ENCODE measurements around the gene FGF14. TPM values are rescaled to one million over a fixed set of nuclear protein-coding genes. Genes with fewer than 3 reads are reported as not detected.

Gene FGF14
- total and polyA plus RNA-seq, 2 donors from 2014 or later: 0.47 to 3.3 TPM

DNA sequence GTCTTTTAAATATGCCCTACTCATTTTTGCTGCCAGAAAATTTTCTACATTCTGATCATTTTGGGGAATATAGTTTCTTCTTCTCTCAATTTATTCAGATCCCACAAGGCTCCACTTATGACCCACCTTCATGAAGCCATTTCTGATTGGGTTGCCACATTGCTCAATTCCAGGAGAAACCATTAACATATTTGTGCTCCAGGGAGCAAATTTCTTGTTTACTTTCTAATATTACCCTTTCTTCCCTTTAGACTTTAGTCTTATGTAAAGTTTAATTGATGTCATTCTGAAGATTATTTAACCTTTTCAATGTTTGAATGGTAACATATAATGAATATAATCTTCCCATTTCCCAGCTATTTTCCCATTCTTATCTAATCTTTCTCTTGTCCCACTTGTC is 617.5 kb downstream of the FGF14 start:
- Histone ChIP-seq H3K36me3 (ENCODE audit: control insufficient read depth in 2 of 3, insufficient read depth in 3 of 3, low read length in 3 of 3) (no peaks in the 10 kb centered on the region), H3K9me3 (ENCODE audit: control insufficient read depth in 2 of 3, insufficient read depth in 1 of 3, low read length in 3 of 3) (no peaks in the 10 kb centered on the region), H3K4me3 (ENCODE audit: low read length in 3 of 3) (no peak overlapping the region), H3K4me1 (ENCODE audit: control insufficient read depth in 2 of 3, insufficient read depth in 2 of 3, low read depth in 1 of 3, low read length in 3 of 3) (no peaks in the 10 kb centered on the region), H3K27ac (ENCODE audit: low read depth in 2 of 2, low read length in 2 of 2) (no peak overlapping the region), H3K9ac (ENCODE audit: low read length in 3 of 3) (no peak overlapping the region), H3K27me3 (ENCODE audit: control insufficient read depth, insufficient read depth, low read length) (no peaks in the 10 kb centered on the region)
- FAIRE-seq: no peak
- intact Hi-C loops (cut with DNase I): no loop called here
- TF ChIP-seq, protein P1, sequence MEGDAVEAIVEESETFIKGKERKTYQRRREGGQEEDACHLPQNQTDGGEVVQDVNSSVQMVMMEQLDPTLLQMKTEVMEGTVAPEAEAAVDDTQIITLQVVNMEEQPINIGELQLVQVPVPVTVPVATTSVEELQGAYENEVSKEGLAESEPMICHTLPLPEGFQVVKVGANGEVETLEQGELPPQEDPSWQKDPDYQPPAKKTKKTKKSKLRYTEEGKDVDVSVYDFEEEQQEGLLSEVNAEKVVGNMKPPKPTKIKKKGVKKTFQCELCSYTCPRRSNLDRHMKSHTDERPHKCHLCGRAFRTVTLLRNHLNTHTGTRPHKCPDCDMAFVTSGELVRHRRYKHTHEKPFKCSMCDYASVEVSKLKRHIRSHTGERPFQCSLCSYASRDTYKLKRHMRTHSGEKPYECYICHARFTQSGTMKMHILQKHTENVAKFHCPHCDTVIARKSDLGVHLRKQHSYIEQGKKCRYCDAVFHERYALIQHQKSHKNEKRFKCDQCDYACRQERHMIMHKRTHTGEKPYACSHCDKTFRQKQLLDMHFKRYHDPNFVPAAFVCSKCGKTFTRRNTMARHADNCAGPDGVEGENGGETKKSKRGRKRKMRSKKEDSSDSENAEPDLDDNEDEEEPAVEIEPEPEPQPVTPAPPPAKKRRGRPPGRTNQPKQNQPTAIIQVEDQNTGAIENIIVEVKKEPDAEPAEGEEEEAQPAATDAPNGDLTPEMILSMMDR (IDR thresholded peaks at IDR 0.05; ENCODE audit: borderline replicate concordance, extremely low read depth, insufficient read depth): no peak
- DNase-seq: no peak

DNA sequence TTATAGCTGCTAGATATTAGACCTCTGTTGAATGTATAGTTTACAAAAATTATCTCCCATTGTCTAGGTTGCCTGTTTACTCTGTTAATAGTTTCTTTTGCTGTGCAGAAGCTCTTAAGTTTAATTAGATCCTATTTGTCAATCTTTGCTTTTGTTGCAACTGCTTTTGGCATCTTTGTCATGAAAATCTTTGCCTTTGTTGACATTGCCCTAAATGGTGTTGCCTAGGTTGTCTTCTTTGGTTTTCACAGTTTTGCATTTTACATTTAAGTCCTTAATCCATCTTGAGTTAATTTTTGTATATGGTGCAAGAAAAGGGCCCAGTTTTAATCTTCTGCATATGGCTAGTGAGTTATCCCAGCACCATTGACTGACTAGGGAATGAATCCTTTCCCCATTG is 618.3 kb downstream of the FGF14 start:
- no peaks in the 10 kb centered on the region for H3K27me3 ChIP-seq (ENCODE audit: control insufficient read depth, insufficient read depth, low read length)
- no peak for DNase-seq
- H3K4me1 ChIP-seq (ENCODE audit: control insufficient read depth in 2 of 3, insufficient read depth in 2 of 3, low read depth in 1 of 3, low read length in 3 of 3): no peaks in the 10 kb centered on the region
- intact Hi-C loops (cut with DNase I): no loop called here
- no peak overlapping the region for H3K4me3 ChIP-seq (ENCODE audit: low read length in 3 of 3)
- no peak overlapping the region for H3K27ac ChIP-seq (ENCODE audit: low read depth in 2 of 2, low read length in 2 of 2)
- no peaks in the 10 kb centered on the region for H3K9me3 ChIP-seq (ENCODE audit: control insufficient read depth in 2 of 3, insufficient read depth in 1 of 3, low read length in 3 of 3)
- H3K9ac ChIP-seq (ENCODE audit: low read length in 3 of 3): no peak overlapping the region
- H3K36me3 ChIP-seq (ENCODE audit: control insufficient read depth in 2 of 3, insufficient read depth in 3 of 3, low read length in 3 of 3): no peaks in the 10 kb centered on the region
- FAIRE-seq: no peak
- TF ChIP-seq, protein P1 (IDR thresholded peaks at IDR 0.05; ENCODE audit: borderline replicate concordance, extremely low read depth, insufficient read depth): no peak

DNA sequence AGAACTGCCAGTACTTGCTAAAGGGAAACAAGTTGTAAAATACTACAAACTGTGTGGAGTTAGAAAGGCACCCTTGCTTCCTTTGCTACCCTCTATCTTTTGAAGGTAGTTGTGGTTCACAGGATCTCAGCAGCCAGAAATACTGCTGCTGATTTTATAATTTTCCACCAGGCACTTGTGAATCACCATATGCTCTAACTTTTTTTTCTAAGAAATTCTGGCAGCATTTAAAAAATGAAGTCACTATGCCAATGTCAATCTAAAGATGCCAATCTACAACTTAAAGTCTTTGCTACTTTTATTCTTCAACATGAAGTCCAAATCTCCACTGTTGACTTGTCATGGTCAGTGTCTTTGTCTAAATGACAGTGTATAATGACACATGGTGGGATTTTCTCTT is 621.6 kb downstream of the FGF14 start:
- no peaks in the 10 kb centered on the region for H3K9me3 ChIP-seq (ENCODE audit: control insufficient read depth in 2 of 3, insufficient read depth in 1 of 3, low read length in 3 of 3)
- H3K4me3 ChIP-seq (ENCODE audit: low read length in 3 of 3): no peak overlapping the region
- intact Hi-C loops (cut with DNase I): no loop called here
- DNase-seq (no peak), FAIRE-seq (no peak)
- no peaks in the 10 kb centered on the region for H3K4me1 ChIP-seq (ENCODE audit: control insufficient read depth in 2 of 3, insufficient read depth in 2 of 3, low read depth in 1 of 3, low read length in 3 of 3)
- H3K9ac ChIP-seq (ENCODE audit: low read length in 3 of 3): no peak overlapping the region
- H3K36me3 ChIP-seq (ENCODE audit: control insufficient read depth in 2 of 3, insufficient read depth in 3 of 3, low read length in 3 of 3): no peaks in the 10 kb centered on the region
- no peaks in the 10 kb centered on the region for H3K27me3 ChIP-seq (ENCODE audit: control insufficient read depth, insufficient read depth, low read length)
- TF ChIP-seq, protein P1 (IDR thresholded peaks at IDR 0.05; ENCODE audit: borderline replicate concordance, extremely low read depth, insufficient read depth): no peak
- H3K27ac ChIP-seq (ENCODE audit: low read depth in 2 of 2, low read length in 2 of 2): no peak overlapping the region

DNA sequence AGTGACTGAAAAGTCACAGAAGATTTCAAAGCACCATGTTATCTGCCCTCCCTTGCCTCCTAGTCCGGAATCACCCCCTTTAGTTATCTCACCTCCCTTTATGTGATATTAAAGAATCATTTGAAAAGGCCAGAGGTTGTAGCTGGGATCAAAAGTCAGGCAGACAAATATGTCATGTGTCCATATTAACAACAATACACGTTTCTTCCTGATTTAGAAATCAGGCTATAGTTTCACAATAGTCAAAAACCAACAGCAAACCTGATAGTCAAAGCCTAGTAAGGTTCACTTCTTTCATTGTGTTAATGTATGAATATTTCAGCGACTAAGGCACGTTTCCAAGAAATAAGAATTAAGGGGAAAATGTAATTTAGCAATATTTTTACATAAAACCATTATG is 622.7 kb downstream of the FGF14 start:
- H3K4me3 ChIP-seq (ENCODE audit: low read length in 3 of 3): no peak overlapping the region
- TF ChIP-seq, protein P1 (IDR thresholded peaks at IDR 0.05; ENCODE audit: borderline replicate concordance, extremely low read depth, insufficient read depth): no peak
- intact Hi-C loops (cut with DNase I): no loop called here
- no peaks in the 10 kb centered on the region for H3K9me3 ChIP-seq (ENCODE audit: control insufficient read depth in 2 of 3, insufficient read depth in 1 of 3, low read length in 3 of 3)
- no peaks in the 10 kb centered on the region for H3K36me3 ChIP-seq (ENCODE audit: control insufficient read depth in 2 of 3, insufficient read depth in 3 of 3, low read length in 3 of 3)
- FAIRE-seq (no peak), DNase-seq (no peak)
- no peak overlapping the region for H3K27ac ChIP-seq (ENCODE audit: low read depth in 2 of 2, low read length in 2 of 2)
- no peak overlapping the region for H3K9ac ChIP-seq (ENCODE audit: low read length in 3 of 3)
- H3K4me1 ChIP-seq (ENCODE audit: control insufficient read depth in 2 of 3, insufficient read depth in 2 of 3, low read depth in 1 of 3, low read length in 3 of 3): no peaks in the 10 kb centered on the region
- no peaks in the 10 kb centered on the region for H3K27me3 ChIP-seq (ENCODE audit: control insufficient read depth, insufficient read depth, low read length)

All from kidney (tissue), 14 donors.